NCI-H510A (cell line): Measurements from ENCODE around the gene NPIPA2.
"Not testable (repeated sequence)": the region's sequence is repeated elsewhere in the genome, so short reads cannot be mapped to it uniquely, and the experiment has no call there.

Source experiments
- DNase-seq: peaks from one replicate; lab custom pipeline; 2025; lab: John Stamatoyannopoulos, UW

The NPIPA2 gene

GRCh38 chr16:14742273-14743128, at the start of gene NPIPA2:
Gene NPIPA2 (plus strand): TSS chr16:14742533. CDS start chr16:14748066, 5,533 bp downstream.
- DNase-seq = not testable (repeated sequence)

DNA sequence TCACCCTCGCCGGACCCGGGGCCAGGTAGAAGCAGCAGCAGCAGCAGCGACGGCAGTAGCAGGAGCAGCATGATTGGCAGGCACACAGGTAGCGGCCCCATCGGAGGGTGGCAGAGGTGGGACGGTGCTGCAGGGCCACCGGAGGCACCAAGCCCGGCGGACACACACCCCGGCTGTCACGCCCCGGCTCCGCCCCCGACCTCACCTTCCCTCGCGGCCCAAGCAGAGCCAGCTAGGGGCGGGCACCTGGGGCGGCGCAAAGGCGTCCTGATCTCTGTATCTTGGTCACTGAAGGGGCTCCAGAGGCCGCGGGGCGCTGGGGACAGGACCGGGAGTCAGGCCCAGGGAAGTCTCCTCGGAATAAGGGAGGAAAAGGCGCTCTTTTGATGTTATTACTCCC, 48.2 kb upstream of the NPIPA2 start, which contains the start of gene PLA2G10:
TSS of gene PLA2G10 (minus strand) at position 180 of the 400 bp plus-strand sequence. CDS start at position 101, 79 bp downstream.
- DNase-seq = not testable (repeated sequence)

DNA sequence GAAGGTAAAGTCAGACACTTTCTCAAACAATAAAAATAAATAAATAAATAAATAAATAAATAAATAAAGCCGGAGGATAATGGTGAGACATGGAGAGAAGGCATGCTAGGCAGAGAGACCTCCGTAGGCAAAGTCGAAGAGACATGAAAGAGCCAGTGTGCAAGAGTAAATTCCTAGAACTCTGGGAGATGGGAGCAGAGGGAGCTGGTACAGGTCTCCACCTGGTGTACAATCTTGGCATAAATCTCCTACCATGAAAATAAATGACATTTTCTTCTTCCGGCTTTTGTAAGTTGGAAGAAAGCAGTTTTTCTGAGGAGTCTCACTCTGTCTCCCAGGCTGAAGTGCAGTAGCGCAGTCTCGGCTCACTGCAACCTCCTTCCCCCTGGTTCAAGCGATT, 40.5 kb upstream of the NPIPA2 start:
- DNase-seq = not testable (repeated sequence)

DNA sequence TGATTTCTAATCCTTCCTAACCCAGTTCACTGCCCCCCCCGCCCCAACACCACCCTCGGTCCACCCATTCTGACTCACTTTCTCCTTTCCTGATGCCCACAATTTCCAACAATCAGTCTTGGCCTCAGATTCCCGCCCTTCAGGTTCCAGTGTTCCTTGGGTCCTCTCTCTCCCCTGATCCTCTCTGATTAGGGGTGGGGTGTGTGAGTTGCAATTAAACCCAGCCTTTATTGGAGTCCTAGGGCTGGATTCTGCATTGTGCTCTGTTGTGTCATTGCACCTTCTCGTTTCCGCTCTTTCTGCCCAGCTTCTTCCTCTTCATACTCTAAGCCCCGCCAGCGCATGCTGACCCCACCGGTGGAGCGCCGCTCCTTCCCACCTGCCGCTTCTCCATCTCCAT, 39.7 kb upstream of the NPIPA2 start:
- DNase-seq = not testable (repeated sequence)

- not testable (repeated sequence) for DNase-seq
Measured at GRCh38 chr16:14703156-14704011, 38.9 kb upstream of the NPIPA2 start, which contains the start of gene NPIPA3. Gene NPIPA3 (plus strand): TSS chr16:14703411. CDS start chr16:14708944, 5,533 bp downstream.

DNA sequence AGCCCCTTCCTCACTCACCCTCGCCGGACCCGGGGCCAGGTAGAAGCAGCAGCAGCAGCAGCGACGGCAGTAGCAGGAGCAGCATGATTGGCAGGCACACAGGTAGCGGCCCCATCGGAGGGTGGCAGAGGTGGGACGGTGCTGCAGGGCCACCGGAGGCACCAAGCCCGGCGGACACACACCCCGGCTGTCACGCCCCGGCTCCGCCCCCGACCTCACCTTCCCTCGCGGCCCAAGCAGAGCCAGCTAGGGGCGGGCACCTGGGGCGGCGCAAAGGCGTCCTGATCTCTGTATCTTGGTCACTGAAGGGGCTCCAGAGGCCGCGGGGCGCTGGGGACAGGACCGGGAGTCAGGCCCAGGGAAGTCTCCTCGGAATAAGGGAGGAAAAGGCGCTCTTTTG, 9.1 kb upstream of the NPIPA2 start:
- not testable (repeated sequence) for DNase-seq

DNA sequence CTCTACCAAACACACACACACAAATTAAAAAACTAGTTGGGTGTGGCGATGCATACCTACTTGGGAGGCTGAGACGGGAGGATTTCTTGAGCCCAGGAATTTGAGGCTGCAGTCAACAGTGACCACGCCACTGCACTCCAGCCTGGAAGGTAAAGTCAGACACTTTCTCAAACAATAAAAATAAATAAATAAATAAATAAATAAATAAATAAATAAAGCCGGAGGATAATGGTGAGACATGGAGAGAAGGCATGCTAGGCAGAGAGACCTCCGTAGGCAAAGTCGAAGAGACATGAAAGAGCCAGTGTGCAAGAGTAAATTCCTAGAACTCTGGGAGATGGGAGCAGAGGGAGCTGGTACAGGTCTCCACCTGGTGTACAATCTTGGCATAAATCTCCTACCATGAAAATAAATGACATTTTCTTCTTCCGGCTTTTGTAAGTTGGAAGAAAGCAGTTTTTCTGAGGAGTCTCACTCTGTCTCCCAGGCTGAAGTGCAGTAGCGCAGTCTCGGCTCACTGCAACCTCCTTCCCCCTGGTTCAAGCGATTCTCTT, 1.4 kb upstream of the NPIPA2 start:
- not testable (repeated sequence) for DNase-seq

DNA sequence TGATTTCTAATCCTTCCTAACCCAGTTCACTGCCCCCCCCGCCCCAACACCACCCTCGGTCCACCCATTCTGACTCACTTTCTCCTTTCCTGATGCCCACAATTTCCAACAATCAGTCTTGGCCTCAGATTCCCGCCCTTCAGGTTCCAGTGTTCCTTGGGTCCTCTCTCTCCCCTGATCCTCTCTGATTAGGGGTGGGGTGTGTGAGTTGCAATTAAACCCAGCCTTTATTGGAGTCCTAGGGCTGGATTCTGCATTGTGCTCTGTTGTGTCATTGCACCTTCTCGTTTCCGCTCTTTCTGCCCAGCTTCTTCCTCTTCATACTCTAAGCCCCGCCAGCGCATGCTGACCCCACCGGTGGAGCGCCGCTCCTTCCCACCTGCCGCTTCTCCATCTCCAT, 539 bp upstream of the NPIPA2 start:
- DNase-seq = not testable (repeated sequence)

- not testable (repeated sequence) for DNase-seq
Measured at GRCh38 chr16:14773654-14774053, 31.3 kb downstream of the NPIPA2 start.

DNA sequence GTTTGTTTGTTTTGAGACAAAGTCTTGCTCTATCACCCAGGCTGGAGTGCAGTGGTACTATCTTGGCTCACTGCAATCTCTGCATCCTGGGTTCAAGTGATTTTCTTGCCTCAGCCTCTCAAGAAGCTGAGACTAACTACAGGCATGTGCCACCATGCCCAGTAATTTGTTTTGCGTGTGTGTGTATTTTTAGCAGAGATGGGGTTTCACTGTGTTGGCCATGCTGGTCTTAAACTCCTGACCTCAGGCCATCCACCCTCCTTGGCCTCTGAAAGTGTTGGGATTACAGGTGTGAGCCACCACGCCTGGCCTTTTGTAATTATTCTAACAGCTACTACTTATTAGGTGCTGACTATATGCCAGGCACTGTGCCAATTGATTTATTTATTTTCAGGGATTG, 33.3 kb downstream of the NPIPA2 start:
- DNase-seq = not testable (repeated sequence)

DNA sequence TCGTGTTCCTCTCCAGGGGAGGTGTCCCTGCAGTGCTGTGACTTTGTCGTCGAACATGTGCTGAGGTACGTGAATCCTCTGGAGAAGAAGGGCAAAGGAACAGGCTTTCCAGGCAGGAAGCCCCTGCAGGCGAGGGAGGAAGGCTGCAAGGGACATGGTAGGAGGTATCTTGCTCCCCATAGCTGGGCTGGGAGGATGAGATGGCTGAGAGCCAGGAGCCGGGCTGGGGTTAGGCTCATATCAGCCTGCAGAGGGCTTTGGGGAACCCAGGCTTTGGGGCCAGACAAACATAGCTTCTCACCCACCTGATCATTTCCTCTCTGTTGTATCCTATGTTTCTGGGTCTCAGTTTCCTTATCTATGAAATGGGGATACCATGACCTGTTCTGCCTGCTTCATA, 34.4 kb downstream of the NPIPA2 start:
- DNase-seq = not testable (repeated sequence)

- not testable (repeated sequence) for DNase-seq
Measured at GRCh38 chr16:14779368-14779877, 37.1 kb downstream of the NPIPA2 start.

DNA sequence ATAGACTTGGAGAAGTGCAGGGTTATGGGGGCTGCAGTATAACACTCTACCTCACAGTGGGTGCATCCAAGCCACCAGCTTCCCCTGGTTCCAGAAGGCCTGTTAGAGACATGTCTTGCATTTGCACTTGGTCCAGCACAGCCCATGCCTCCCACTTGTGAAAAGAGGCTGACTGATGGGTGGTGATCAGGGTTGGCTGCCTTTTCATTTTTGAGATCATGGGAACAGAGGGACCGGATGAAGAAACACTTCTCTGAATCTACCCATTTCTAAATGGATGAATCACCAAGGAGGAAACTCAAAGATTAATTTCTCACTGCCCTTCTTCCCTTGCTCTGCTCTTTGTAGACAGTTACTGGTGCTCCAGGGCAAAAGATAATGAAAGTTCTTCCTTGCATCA, 43.8 kb downstream of the NPIPA2 start:
- not testable (repeated sequence) for DNase-seq

DNA sequence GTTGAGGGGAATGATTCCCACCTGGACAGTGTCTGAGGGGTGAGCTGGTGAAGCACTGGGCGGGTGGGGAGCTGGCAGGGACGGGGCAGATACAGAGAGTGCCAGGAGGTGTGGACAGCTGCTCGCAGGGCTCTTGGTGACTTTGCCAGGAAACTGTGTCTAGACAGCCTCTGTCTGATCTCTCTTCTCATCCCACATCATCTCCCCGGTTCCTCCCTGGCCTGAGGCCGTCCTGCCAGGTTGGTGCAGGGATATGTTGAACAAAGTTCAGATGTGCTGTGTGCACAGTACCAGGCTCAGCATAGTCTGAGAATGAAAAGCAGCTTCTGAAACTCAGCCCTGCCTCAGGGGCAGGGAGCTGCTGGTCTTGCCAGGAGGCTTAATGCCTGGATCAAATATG, 47.2 kb downstream of the NPIPA2 start:
- not testable (repeated sequence) for DNase-seq

GRCh38 chr16:14790320-14790956, 48.1 kb downstream of the NPIPA2 start:
- not testable (repeated sequence) for DNase-seq

GRCh38 chr16:14792914-14793313, 50.6 kb downstream of the NPIPA2 start:
- DNase-seq = not testable (repeated sequence)

GRCh38 chr16:14797558-14797957, 55.2 kb downstream of the NPIPA2 start:
- DNase-seq = not testable (repeated sequence)

DNA sequence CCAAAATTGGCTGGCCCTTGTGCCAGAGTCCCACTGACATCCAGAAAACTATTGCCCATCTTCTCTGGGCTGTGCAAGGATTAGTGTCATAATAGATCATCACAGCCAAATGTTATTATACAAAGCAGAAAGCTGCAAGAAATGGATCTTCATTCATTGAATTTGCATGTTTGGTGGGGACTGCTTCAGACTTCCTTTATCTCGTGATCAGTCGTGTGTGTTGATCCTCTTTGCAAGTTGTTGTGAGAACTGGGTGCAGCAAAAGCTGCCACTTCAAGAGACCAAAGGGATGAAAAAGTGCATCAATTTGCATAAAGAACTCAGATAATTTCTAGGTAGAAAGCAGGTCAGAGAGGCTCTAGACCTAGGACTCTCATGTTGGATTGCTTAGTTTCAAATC, 61.2 kb downstream of the NPIPA2 start:
- DNase-seq = not testable (repeated sequence)

DNA sequence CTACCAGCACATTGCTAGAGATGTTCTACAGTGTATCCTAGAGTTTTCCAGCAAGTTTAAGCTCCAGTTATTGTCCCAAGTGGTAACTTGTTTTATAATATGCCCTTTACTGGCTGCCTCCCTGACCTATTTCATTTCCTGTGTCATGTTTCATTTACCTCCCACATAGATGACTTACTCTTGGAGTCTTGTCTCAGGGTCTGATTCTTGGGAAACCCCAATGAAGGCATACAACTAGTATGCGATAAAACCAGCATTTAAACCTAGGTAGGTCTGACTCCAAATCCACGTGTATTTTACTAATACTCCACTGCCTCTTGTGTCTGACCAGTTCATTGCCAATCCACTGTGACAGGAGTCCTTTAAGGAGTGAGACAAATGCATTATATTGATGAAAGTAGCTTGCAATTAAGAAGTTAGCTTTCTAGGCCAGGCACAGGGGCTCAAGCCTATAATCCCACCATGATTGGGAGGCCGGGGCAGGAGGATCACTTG, 64.9 kb downstream of the NPIPA2 start:
- DNase-seq = not testable (repeated sequence)

DNA sequence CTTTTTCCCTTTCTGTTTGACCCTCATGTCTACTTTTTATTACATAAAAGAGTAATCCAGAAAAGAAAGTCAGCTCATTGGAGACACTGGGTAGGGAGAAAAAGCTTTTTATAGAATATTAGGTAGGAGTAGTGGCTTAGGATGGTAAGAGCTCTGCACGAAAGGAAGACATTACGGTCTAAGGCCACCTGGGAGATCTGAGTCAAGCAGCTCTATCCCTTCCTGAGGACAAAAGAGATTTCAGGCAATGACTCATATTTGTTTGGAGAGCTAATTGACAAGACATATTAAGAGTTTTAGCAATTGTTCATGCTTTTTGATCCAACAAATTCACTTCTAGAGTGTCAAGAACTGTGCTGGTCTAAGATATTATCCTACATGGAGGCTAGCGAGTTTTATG, 71.6 kb downstream of the NPIPA2 start:
- DNase-seq = not testable (repeated sequence)
